AG20443 (cell line): ENCODE data around the gene PEX5.

Source experiments
- DNase-seq: peaks from one replicate; pipeline ENCODE4 v3.0.0; 2012; ENCODE audit warnings: low spot score, mixed read lengths

The PEX5 gene

DNA sequence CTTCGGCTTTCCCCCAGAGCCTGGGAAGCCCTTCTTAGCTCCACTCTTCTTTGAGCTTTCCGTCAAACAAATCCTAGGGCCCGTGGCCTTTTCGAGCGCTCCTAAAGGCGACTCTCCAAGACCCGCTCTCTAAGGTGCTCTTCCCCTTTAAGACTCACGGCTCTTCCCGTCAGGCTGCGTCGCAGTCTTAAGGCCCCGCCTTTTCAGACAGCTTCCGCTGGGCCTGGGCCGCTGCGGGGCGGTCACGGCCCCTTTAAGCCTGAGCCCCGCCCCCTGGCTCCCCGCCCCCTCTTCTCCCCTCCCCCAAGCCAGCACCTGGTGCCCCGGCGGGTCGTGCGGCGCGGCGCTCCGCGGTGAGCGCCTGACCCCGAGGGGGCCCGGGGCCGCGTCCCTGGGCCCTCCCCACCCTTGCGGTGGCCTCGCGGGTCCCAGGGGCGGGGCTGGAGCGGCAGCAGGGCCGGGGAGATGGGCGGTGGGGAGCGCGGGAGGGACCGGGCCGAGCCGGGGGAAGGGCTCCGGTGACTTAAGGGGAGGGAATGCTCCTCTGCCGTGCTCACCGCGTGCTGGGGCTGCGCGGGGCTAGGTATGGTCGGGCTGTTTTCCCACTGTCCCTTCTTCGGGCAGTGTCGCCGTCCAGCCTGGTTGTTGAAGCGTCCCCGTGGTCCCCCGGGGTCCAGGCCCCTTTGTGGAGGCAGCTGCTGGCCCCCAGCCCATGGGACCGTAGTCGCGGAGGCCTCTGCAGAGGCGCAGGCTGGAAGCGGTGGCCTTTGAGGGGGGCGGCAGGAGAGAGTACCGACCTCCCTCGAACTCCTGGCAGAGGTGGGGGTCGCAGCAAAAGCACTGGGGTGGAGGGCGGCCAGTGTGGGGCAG, at the start of gene PEX5:
Gene PEX5, plus strand, starts transcription at position 289 of the 870 bp plus-strand sequence. CDS start 692 bp downstream, outside the sequence.
- DNase-seq, result peak; percentile 97

DNA sequence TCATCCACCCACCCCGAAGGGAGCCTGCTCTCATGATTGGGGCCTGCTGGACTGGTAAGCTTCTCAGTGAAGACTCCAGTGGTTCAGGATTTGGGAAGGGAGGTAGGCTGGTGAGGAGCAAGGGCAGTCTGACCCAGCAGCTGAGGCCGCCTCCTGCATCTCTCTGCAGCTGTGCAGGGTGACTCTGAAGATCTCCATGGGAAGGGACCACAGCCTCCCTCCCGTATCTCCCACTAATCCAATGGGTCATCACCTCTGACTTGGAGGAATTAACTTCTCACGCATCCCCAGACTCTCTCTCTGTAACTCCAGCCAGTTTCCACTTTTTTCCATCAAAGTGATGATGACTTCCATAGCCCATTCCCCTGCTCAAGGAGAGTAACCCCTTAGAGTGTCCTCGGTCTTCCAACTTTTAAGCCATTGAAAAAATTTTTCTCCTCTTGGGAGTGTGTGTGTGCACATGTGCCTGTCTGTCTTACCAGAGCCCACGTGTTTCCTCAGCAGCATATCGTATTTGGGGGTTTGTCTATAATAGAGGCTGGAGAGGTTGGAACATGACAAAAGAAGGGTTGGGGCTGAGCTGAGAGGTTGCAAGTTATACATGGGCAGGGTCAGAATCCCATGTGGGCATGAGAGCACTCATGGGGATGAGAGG, 48.0 kb upstream of the PEX5 start:
- no peak for DNase-seq

DNA sequence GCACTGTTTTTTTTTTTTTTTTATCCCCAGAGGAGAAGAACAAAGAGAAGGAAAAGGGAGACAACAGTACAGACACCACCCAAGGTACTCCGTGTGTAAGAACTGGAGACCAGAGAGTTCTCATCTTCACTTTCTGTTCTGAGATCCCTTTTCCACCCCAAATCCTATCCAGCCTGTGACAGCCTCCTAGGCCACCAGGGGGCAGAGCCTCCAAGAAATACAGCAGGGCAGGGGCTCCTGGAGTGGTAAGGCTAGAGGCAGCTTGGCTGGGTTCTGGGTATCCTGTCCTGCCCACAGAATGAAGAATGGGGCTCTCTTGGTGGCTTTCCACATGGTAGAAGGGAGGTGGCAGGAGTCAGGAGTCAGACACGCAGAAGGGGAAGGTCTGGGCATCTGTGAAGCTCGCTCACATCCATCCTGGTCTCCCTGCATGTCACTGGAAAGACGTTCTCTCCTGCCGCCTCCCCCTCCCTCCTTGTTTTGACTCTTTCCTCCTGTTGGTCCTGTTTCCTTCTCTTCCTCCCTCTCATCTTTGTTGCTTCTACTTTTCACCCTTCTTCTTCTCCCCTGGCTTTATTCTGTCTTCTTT, 47.3 kb upstream of the PEX5 start:
- DNase-seq, result peak; percentile 76

DNA sequence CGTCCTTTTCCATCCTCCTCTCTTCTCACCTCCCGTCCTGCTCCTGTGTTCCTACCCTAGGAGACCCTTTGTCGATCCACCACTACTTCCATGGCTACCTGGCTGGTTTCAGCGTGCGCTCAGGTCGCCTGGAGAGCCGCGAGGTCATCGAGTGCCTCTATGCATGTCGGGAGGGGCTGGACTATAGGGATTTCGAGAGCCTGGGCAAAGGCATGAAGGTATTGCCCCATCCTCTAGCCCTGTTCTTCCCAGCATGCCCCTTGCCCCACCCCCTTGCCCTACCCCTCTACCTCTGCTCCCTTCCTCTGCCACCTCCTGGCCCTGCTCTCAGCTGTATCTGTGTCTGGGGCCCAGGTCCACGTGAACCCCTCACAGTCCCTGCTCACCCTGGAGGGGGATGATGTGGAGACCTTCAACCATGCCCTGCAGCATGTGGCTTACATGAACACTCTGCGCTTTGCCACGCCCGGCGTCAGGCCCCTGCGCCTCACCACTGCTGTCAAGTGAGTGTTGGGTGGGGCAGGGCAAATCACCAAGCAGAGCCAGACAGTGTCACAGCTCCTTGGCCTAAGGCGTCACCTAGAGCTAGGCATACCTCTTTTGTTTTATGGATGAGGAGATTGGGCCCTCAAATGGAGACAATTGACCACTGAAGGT, 46.5 kb upstream of the PEX5 start:
- no peak for DNase-seq

DNA sequence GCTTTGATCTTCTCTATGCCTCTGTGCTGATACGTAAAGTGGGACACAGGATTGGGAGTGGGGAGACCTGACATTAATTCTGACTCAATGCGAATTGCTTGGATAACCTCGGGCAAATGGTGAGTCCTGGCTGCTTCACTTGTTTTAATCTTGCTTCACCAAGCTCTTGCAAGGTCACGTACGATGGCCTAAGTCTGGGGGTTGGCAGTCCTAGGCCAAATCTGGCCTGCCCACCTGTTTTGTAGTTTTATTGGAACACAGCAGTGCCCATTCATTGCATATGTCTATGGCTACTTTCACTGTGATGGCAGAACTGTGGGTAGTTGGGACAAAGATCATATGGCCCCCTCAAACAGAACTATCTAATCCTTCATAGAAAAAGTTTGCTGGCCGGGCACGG, 45.9 kb upstream of the PEX5 start:
- no peak for DNase-seq

DNA sequence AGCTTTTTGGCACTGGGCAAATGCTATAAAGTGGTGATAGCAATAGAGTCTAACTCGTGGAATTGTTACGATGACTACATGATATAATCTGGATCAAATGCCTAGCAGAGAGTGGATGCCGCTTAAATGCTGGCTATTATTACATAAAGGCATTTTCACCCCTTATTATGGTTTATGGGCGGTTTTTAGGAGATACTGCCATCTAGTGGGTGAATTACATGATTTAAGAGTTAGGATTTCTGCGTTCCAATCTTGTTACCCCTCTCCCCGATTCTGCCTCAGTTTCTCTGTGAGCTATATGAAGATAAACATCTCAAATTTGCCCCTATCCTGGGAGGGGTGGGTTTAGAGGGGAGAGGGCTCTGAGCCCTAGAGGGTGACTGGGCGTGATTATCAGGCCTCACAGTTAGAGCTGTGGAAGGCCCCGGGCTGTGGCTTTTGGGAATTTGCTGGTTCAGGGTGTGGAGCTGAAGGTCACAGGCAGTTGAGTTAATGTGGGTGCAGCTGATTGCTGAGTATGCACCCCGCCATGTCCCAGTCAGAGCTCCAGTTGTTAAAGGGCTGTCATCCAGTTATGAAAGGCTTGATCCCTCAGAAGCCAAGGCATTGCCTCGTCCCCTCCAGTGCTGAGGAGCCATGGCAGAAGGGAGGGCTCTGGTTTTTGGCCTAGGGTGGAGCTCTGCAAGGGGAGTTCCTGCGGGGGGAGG, 44.9 kb upstream of the PEX5 start:
- peak; percentile 62 for DNase-seq

DNA sequence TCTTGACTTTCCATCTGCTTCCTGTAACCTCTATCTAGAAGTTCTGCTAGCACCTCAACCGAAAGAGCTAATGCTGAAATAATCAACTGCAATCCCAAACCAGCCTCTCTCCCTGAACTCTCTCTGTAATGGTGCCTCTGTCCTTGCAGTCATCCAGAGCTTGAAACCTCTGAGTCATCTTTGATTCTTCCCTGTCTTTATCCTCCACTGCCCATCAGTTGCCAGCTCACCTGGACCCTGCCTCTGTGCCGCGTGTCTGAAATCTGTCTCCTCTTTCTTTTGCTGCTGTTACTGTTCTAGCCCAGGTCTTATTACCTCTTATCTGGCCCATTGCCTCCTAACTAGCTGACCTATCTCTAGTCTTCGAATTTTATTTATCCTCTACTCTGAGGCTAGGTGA, 43.8 kb upstream of the PEX5 start:
- DNase-seq, result no peak

DNA sequence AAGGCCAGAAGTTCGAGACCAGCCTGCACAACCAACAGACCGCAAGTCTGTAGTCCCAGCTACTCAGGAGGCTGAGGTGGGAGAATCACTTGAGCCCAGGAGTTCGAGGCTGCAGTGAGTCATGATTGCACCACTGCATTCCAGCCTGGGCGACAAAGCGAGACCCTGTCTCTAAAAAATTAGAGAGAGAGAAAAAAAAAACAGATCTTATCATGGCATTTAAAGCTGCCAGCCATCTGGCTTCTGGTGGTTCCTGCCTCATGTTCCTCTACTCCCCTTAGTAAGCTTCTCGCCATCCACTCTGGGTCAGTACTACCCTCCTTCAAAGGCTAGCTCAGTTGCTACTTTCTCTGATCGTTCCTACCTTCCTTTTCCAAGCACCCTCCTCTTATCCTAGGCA, 43.3 kb upstream of the PEX5 start:
- DNase-seq, result no peak

DNA sequence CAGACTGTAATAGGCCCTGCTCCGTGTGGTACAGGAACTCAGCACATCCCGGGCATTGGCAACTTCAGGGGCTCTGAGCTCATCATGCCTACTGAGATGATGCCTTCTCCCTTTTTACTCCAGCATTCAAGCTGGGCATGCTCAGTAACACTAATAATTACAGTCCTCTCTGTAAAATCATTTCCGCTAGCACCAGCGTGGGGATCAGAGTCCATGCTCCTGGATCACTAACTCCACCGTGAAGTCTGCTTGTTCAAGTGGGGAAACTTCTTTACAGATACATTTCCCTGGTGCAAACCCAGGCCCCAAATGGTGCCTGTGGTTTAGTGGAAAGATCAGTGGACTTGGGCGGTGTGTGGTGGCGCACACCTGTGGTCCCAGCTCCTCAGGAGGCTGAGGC, 42.6 kb upstream of the PEX5 start:
- DNase-seq, result no peak

DNA sequence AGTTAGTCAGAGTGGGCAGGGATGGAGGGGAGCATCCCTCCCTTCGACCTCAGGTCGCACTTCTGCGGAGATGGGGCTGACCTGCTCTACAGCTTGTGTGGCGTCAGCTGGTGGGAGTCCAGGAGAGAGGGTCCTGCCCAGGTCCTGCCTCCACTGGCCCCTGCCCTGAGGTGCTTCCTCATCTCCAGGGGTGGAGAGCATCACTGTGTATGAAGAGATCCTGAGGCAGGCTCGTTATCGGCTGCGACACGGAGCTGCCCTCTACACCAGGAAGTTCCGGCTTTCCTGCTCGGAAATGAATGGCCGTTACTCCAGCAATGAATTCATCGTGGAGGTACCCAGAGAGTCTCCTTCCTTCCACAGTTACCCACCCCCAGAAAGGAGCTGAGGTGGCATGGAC, 39.1 kb upstream of the PEX5 start:
- DNase-seq, result no peak

DNA sequence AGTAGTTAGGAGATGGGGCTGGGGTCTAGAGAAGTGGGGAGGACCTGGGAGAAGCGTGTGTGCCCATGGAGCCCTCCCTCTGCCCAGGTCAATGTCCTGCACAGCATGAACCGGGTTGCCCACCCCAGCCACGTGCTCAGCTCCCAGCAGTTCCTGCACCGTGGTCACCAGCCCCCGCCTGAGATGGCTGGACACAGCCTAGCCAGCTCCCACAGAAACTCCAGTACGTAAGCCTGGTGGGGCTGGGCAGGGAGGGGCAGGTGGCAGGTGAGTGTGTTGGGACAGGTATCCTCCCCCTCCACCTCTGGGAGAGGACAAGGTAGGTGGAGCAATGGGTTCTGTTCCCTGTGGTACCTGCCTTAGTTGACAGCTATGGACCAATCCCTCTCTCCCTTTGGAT, 38.6 kb upstream of the PEX5 start:
- no peak for DNase-seq

DNA sequence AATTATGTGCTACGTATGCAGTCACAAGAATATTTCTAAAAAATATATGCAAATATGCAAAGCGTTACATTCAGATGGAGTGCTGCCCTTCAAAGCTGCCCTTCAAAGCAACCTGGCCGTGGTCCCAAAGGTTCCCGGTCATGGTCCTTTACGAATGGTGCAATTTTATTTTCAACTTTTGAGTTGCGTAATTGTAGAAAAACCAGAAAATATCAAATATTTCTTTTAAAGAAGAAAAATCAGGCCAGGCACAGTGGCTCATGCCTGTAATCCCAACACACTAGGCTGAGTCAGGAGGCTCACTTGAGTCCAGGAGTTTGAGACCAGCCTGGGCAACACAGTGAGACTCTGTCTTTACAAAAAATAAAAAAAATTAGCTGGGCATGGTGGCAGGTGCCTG, 38.0 kb upstream of the PEX5 start:
- no peak for DNase-seq

DNA sequence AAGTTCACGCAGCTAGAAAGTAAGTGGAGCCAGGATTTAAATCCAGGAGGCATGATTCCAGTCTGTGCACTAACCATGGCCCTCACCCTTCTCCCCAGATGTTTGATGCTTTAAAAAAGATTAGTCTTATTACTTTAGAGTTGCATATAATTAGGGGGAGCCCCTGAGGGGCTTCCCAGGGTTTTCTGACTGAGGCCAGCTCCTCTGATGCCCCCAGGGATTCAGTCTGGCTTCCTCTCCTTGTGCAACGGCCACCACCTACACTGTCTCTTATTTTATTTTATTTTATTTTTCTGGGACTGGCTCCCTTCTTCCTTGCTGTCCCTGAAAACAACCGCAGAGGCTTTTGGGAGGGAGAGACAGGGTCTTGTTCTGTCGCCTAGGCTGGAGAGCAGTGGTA, 36.7 kb upstream of the PEX5 start:
- no peak for DNase-seq

DNA sequence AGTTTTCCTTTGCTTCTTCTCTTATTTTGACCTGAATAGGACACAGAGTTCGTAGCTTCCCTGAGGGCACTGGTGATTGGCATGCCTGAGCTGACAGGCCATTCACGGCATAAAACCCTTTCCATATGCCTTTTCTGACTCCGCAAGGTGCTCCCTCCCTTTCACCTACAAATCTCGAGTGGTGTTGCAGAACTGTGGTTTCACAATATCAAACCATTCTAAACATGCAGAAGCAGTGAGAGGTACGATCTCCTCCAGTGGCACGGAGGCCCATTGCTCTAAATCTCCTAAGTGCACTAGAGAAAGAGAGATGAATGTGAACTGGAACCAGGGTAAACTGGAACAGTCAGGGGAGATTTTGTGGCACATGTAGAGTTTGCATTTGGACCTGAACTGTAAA, 35.4 kb upstream of the PEX5 start:
- no peak for DNase-seq

DNA sequence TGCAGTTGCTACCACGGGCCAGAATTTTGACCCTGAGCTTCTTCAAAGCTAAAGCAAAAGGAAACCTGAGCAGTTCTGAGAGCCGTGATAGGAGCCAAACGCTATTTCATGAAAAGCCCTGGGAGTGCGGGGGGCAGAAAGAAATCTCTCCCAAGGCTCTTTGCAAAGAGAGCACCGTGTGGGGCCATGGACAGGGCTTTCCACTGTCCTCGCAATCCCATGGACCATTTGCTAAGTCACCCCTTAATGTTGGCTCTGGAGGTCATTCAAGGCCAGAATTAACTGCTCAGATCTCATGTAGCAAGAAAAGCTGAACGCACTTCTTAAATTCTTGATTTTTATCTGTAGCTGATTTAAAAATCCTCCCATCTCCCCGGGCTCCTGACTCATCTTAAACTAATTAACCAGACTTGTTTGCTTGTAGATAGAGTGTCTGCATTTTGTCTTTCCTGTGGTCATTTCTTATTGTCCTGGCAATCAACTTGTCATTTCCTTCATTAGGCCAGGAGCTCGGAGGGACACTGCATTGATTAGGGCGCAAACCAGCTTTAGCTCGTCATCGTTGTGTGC, 34.5 kb upstream of the PEX5 start:
- peak; percentile 8 for DNase-seq

DNA sequence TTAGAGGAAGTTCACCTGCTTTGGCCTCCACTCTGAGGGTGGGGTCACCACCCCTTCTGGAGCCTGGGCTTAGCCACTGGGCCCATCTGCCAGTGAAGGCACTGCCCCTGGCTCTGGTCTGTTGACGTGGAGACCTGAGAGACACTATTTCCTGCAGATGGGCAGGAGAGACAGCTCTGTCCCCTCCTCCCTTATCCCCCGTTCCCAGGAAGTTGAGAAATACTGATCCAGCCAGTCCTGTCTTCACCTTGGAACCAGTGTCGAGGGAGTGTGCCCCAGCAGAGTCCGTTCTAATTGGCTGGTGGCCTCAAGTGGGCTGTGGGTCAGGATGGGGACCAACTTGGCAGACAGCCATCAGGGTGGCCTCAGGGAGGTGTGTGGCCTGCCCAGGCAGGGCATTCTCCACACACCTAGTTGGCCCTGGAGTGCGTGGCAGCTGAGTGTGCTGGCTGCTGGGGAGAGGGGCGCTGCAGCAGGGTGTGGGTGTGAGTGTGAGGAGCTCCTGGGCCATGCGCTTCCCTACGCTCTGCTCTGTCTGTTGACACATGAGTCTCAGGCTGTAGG, 33.9 kb upstream of the PEX5 start:
- DNase-seq, result peak; percentile 8

DNA sequence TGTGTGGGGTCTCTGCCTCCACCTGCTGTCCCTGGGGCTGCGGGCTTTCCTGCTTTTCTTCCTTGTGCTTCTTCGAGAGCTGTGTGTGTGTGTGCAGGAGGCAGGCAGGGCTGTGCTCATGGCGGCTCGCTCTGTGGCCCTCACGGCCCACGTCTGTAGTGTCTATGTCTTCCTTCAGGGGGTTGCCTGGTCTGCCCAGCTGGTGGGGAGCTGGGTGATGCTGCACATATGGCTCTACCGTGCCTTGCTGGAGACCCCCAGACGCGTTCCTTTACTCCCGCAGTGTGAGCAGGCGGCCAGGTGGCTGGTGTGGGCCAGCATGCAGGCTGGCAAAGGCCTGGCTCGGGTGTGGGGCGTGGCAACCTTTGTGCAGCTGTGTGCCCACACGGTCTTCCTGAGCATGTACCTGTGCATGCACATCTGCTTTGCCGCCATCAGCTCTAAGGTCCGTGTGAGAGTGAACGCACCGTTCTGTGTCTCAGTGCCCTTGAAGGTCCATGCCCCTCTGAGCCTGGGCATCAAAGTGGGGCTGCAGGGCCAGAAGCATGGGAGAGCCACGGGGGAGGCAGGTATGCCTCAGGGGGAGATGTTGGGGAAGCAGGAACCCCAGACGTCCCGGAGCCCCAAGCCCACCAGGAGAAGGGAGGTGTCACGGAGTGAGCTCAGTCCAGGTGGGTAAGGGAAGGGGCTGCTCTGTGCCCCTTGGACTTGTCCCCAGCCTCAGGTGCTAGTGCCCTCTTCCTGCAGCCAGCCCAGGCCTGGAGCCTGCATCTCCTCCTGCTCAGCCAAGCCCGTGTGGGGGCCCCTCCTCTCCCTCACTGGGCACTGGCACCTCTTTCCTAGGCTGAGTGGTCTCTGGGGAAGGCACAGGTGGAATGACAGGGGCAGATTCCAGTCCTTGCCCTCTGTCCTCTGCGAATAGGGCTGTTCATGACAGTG, 33.0 kb upstream of the PEX5 start:
- peak; percentile 8 for DNase-seq

DNA sequence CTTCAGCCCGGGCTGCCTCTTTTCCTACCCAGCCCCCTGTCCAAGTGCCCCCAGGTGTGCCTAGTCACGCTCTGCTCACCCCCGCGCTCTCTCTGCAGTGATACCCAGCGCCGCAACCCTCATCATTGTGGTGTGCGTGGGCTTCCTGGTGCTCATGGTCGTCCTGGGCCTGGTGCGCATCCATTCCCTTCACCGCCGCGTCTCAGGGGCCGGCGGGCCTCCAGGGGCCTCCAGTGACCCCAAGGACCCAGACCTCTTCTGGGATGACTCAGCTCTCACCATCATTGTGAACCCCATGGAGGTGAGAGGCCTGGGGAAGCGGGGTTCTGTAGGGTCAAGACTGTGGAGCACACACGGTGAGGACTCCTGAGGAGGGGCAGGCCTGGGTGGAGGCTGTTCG, 32.1 kb upstream of the PEX5 start:
- DNase-seq, result no peak

DNA sequence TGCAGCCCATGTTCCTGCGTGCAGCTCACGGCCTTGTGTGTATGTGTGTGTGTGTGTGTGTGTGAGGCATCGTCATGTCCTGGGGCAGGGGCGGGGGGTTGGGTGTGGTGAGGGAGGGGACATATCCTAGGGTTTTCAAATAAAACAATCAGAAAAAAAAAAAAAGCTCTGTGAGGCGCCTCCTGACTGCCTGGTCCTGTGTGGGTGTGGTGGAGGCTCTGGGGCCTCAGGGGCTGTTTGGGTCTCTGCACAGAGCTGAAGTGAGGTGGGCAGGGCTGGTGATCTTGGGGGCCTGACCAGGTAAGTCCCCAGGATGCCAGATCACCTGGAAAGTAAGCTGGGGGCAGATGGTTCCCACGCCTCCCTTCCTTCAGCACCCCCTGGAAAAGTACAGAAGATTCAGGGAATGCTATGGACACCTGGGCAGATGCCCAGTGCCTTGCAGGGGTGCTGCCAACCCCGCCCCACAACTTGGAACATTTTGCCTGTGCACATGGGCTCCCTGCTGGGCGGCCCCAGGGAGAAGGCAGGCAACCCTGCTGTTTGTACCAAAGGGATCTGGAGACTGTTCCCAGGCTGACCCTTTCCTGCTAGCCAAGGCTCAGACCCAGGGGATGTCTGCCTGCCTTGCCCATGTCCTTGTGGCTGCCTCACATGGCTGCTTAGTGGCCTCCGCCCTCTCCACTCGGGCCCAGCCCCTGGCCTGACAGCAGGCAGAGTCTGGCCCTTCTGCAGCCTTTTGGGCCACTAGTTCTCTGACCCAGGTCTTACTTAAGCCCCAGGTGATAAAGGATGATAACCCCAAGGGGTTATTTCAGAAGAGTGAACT, 30.5 kb upstream of the PEX5 start:
- no peak for DNase-seq
